Type B pancreatic cell (in vitro differentiated cells): ENCODE results near the gene CNTNAP1. TPM values are rescaled to one million over a fixed set of nuclear protein-coding genes. Genes with fewer than 3 reads are reported as not detected.

Source experiments
- DNase-seq: peaks from one replicate; pipeline ENCODE4 v3.0.0; 2021; ENCODE audit warnings: mixed read lengths; ENCODE audit not compliant: unreplicated experiment; ENCODE audit errors: extremely low spot score
- H3K27ac Mint-ChIP-seq: 2 replicates; pipeline ENCODE4 v1.8.0; 2021; ENCODE audit warnings: mild to moderate bottlenecking, mixed read lengths
- H3K27me3 Mint-ChIP-seq: 2 replicates; pipeline ENCODE4 v1.8.0; 2021; ENCODE audit warnings: mixed read lengths
- H3K36me3 Mint-ChIP-seq: 2 replicates; pipeline ENCODE4 v1.8.0; 2021; ENCODE audit warnings: mixed read lengths
- H3K4me1 Mint-ChIP-seq: one replicate; pipeline ENCODE4 v1.8.0; 2021; ENCODE audit warnings: mixed read lengths; ENCODE audit not compliant: unreplicated experiment
- H3K4me3 Mint-ChIP-seq: 2 replicates; pipeline ENCODE4 v1.8.0; 2021; ENCODE audit warnings: mild to moderate bottlenecking, mixed read lengths
- H3K9me3 Mint-ChIP-seq: 2 replicates; pipeline ENCODE4 v1.8.0; 2021; ENCODE audit warnings: mixed read lengths
- CTCF ChIP-seq: fragments of 200-600 bp; sonication (generic); conservative IDR thresholded peaks from 2 replicates; pipeline ENCODE4 v1.5.0; 2021; ENCODE audit warnings: antibody characterized with exemption, mild to moderate bottlenecking
- long read RNA-seq: library from polyadenylated mRNA; unstranded; transcript quantifications from one replicate; pipeline ENCODE4 v2.0.0, GENCODE V29; 2020
- total RNA-seq: library from RNA; stranded (reverse); gene quantifications from 2 replicates; pipeline ENCODE4 v1.2.1, GENCODE V29; 2021; ENCODE audit warnings: low replicate concordance

Gene CNTNAP1
- 1.00 and 17.8 TPM in 2 replicates for total RNA-seq
- long read RNA-seq: 0 reads

GRCh38 chr17:42681976-42682721 is at the start of gene CNTNAP1:
Gene CNTNAP1 (plus strand): TSS chr17:42682531. CDS start chr17:42682830, 299 bp downstream.
- Mint-ChIP-seq H3K36me3 (peaks cover 5% of the 10 kb centered on the region), H3K4me3 (peak within 1 kb of the TSS; percentile 88), H3K4me1 (peaks cover 43% of the 10 kb centered on the region), H3K9me3 (no peaks in the 10 kb centered on the region), H3K27ac (peak within 1 kb of the TSS; percentile 72), H3K27me3 (peaks cover 19% of the 10 kb centered on the region)
- no peak for DNase-seq
- no peak for TF ChIP-seq CTCF

GRCh38 chr17:42632949-42633444 is 49.3 kb upstream of the CNTNAP1 start:
- peaks cover 3% of the 10 kb centered on the region for H3K4me1 Mint-ChIP-seq
- H3K27ac Mint-ChIP-seq: peak overlapping the region; percentile 62
- TF ChIP-seq CTCF: no peak
- no peaks in the 10 kb centered on the region for H3K9me3 Mint-ChIP-seq
- H3K27me3 Mint-ChIP-seq: no peaks in the 10 kb centered on the region
- no peak overlapping the region for H3K4me3 Mint-ChIP-seq
- no peaks in the 10 kb centered on the region for H3K36me3 Mint-ChIP-seq
- no peak for DNase-seq

- Mint-ChIP-seq H3K4me1 (peaks cover 8% of the 10 kb centered on the region), H3K27ac (no peak overlapping the region), H3K27me3 (peaks cover 8% of the 10 kb centered on the region), H3K4me3 (no peak overlapping the region), H3K9me3 (no peaks in the 10 kb centered on the region), H3K36me3 (no peaks in the 10 kb centered on the region)
- no peak for DNase-seq
- TF ChIP-seq CTCF: no peak
Observed at GRCh38 chr17:42639525-42640113, 42.7 kb upstream of the CNTNAP1 start.

GRCh38 chr17:42640121-42640520 is 42.2 kb upstream of the CNTNAP1 start:
- Mint-ChIP-seq H3K9me3 (no peaks in the 10 kb centered on the region), H3K4me3 (no peak overlapping the region)
- no peak for TF ChIP-seq CTCF

GRCh38 chr17:42642336-42642735 is 40.0 kb upstream of the CNTNAP1 start:
- H3K27me3 Mint-ChIP-seq: peaks cover 8% of the 10 kb centered on the region
- peaks cover 8% of the 10 kb centered on the region for H3K4me1 Mint-ChIP-seq
- no peak for DNase-seq
- no peaks in the 10 kb centered on the region for H3K36me3 Mint-ChIP-seq
- TF ChIP-seq CTCF: no peak
- H3K9me3 Mint-ChIP-seq: no peaks in the 10 kb centered on the region
- no peak overlapping the region for H3K4me3 Mint-ChIP-seq
- H3K27ac Mint-ChIP-seq: no peak overlapping the region

More at GRCh38 chr17:42640121-42640520, 42.2 kb upstream of the CNTNAP1 start:
- H3K4me1 Mint-ChIP-seq: peaks cover 8% of the 10 kb centered on the region
- no peak for DNase-seq
- H3K27ac Mint-ChIP-seq: no peak overlapping the region
- H3K27me3 Mint-ChIP-seq: peaks cover 8% of the 10 kb centered on the region
- H3K36me3 Mint-ChIP-seq: no peaks in the 10 kb centered on the region
